NCI-H1694 treated with DMSO at 0.1 percent for 48 hours (cell line): ENCODE data around the gene NOL12.
A peak's percentile ranks its signal among the peaks of the same experiment; 100 is the strongest.

Experiments
- DNase-seq: peaks from one replicate; lab custom pipeline; 2025; lab: John Stamatoyannopoulos, UW

The NOL12 gene

DNA sequence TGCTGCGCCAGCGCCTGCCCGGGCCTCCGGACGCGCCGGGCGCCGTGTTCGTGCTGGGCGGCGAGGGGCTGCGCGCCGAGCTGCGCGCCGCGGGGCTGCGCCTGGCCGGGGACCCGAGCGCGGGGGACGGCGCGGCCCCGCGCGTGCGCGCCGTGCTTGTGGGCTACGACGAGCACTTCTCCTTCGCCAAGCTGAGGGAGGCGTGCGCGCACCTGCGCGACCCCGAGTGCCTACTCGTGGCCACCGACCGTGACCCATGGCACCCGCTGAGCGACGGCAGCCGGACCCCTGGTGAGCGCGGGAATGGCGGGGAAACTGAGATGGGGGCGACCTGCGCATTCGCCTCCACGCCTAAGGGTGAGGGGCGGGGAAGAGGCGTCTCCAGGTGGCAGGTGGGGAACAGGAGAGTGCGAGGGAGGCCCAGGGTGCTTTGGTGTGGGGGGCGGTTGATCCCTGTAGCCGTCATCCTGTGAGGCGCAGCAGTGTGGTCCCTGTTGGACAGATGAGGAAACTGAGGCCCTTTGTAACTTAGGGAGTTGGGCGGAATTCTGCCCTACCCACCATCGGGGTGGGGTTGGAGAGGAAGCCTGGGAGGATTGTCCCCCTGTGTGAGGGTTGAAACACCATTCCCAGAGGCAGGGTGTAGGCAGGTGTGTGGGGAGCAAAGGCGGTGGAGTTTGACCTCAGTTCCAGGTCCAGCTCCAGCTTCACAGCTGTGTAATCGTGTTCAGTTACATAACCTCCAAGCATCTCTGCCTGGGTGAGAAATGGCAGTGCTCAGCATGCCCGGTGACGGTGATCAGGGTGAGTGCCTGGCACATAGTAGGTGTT lies 26.9 kb upstream of the NOL12 start:
- DNase-seq = no peak

GRCh38 chr22:37659897-37660708 lies 26.0 kb upstream of the NOL12 start:
- DNase-seq = no peak

GRCh38 chr22:37660709-37661045 lies 25.5 kb upstream of the NOL12 start:
- no peak for DNase-seq

- peak; percentile 53 for DNase-seq
Observed at GRCh38 chr22:37661160-37661924, 24.8 kb upstream of the NOL12 start.

- no peak for DNase-seq
Observed at GRCh38 chr22:37662039-37662438, 24.1 kb upstream of the NOL12 start.

- no peak for DNase-seq
Observed at GRCh38 chr22:37663521-37664140, 22.5 kb upstream of the NOL12 start.

DNA sequence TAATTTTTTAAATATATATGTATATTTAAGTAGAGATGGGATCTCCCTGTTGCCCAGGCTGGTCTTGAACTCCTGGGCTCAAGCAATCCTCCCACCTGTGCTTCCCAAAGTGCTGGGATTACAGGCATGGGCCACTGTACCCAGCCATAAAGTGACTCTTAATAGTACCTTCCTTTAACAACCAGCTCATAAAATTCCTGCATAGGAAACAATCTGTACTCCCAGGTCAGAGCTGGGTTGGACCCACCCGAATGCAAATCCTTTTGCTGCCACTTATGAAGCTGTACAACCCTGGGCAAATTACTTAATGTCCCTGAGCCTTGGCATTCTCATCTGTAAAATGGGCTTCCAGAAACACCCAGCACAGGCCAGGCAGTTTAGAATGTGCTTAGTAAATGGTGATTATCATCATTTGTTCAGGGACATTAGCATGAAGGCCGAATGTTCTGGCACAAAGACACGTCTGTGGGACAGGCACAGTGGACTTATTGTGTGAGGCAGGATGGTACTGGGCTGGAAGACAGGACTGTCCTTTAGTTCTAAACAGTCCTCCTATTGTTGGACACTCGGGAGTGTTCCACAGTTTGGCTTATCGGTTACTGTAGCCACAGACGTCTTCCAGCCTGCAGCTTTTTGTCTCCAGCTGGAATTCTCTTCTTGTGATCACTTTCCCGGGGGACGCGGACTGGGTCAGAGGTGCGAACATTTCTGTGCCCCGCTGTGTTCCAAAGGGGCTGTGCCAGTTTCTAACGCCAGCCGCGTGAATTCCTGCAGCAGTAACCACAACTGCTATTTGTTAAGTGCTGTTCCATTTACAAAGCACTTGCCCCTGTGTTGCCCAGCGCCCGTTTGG lies 21.7 kb upstream of the NOL12 start:
- no peak for DNase-seq

GRCh38 chr22:37665487-37665886 lies 20.7 kb upstream of the NOL12 start:
- no peak for DNase-seq

DNA sequence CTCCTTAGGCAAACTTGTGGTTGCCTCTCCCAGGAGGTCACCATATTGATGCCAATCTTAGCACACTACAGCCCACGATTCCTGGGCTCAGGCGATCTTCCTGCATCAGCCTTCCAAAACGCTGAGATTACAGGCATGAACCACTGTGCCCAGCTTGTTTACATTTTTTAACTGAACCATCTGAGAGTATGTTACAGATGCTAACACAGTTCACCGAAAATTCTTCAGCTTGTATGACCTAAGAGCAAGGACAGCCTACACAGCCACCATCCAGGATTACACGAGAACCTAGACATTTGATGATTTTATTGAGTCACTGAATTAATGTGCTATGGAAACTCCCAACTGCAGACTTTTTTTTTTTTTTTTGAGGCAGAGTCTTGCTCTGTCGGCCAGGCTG lies 16.6 kb upstream of the NOL12 start:
- no peak for DNase-seq

- DNase-seq = no peak
Observed at GRCh38 chr22:37672206-37672919, 13.8 kb upstream of the NOL12 start.

DNA sequence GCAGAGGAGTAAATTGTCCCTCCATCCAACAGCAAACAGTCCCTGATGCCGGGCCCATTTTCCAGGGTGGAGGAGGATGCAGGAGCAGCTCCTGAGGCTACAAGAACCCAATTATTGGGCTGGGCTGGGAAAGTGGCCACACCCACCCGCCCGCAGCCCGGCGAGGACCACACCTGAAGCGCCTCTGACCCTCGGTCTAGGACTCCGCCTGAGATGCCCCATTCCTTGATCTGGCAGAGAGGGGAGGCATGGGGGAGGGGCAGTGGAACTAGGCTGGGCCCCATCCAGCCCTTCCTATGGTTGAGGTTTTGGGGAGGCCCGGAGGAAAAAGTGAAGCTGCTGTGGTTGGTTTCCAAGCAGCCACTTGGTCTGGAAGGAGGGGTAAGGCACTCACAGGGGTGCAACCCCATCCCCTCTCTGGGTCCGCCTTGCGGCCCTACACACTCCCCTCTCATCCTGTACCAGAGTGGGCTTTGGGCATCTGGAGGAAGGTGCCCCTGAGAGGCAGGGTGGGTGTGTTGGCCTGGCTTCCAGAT lies 13.2 kb upstream of the NOL12 start:
- no peak for DNase-seq

GRCh38 chr22:37674248-37674647 lies 11.9 kb upstream of the NOL12 start:
- DNase-seq = no peak

DNA sequence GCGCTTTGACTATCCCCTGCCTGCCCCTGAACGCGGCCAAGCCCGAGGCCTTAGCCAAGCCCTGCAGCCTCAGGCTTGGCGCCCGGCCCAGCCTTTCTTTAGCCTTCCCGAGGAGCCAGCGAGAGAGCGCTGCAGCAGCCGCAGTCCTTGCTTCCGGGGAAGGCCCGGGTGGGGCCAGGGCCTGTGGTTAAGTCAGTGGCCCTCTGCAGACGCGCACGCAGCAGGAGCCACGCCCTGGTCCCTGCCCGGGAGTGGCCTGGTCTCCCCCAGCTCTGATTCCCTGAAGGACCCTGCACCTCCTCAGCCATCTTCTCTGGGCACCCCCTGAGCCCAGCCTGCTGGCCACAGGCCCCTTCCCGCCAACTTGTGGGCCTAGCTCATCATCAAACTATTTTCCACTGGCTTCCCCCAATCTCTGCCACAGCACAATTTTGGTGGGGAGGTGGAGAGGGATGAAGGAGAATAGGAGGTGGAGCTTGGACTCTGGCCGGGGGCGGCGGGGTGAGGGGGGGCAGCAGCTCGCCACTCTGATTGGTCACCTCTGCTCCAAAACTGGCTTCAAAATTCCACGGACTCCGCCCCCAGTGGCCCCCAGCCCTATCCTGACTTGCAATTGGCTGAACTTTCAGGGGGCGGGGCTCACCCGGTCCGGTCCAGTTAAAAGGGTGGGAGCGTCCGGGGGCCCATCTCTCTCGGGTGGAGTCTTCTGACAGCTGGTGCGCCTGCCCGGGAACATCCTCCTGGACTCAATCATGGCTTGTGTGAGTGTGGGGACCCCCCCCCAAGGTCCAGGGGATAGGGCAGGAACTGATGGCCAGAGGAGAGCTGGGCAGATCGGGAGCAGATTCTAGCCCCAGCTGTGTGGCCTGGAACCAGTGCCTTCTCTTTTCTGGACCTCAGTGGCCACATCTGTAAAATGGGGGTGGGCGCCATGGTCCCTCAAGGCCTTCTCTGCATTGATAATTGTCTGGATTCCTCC lies 10.9 kb upstream of the NOL12 start, which contains the start of gene LGALS1:
Gene LGALS1, plus strand, starts transcription at position 686 of the 979 bp plus-strand sequence. Its CDS starts 67 bp downstream, at position 753.
- DNase-seq = no peak

DNA sequence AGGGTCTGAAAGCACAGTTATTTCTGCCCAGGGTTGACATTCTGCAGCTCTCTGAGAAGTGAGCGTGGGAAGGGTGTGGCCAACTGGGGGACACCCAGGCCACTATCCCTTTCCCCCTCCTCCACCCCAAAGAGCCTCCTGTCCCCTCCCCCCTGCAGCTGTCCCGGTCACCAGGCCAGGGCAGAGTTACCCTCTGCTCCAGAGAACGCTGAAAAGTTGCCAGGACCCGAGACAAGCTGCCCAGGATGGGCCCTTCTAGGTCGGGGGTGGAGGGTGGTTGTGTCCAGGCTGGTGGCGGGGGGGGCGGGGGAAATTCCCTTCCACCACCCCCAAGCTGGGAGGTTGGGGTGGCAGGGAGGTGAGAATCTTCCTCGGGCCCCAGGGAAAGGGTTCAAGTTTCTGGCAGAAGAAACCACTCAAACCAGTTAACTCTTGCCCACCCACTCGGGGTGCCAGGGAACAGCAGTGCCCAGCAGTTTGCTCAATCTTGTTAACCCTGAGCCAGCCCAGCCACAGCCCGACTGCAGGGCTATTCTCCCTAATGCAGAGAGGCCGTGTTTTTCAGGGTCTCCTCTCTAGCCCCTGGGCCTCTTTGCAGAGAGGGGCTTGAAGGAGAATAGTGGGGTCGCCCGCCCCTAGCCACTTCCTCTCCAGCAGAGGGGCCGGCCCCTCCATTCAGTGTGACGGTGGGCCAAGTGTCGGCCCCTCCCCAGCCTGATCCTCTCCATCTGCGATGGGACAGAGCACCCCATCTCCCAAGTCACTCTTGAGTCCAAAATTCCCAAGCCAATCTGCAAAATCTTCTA lies 10.0 kb upstream of the NOL12 start:
- DNase-seq = no peak

DNA sequence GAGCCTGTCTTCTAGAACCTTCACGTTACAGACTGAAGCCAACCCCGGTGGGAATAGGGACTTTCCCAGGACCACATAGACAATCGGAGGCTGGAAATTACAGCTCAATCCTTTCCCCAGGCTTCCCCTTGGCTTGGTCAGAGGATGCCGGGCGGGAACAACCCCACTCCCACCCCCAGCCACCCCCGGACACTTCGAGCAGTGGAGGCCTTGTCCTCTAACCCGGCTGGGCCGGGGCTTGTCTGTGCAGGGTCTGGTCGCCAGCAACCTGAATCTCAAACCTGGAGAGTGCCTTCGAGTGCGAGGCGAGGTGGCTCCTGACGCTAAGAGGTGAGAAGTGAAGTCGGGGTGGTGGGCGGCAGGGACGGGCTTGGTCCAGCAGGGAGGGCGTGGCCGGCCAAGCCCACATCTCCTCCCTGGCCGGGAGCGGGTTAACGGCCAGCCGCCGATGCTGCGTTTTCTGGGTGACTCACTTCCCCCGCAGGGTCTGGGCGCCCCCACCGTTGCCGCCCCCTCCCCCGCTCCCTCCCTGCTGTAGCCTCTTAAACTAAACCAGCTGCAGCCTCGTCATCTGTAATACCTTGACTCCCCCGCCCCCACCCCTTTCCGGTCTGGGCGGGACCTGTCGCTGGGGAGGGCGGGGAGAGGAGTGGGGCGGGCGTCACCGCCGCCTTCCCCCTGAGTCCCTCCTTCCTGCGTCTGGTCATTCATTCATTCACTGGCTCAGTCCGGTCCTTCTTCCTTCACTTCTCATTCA lies 9.2 kb upstream of the NOL12 start:
- DNase-seq = no peak

DNA sequence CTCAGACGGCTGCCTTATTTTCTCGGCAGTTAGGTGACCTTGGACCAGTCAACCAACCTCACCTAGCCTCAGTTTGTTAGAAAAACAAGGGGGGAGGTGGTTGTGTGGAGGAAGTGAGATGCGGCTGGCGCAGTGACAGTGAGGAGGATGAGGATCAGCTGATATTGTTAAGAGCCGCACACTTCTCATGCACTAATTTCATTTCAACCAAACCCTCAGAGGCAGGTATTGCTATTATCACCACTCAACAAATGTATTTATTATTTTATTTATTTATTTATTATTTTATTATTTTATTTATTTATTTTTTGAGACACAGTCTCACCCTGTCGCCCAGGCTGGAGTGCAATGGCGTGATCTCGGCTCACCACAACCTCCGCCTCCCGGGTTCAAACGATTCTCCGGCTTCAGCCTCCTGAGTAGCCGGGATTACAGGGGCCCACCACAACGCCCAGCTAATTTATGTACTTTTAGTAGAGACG lies 8.6 kb upstream of the NOL12 start:
- DNase-seq = no peak

- no peak for DNase-seq
Observed at GRCh38 chr22:37678372-37678771, 7.8 kb upstream of the NOL12 start.
